PC-9 (cell line): ENCODE data around the gene MAJIN. TPM values are rescaled to one million over a fixed set of nuclear protein-coding genes. Genes with fewer than 3 reads are reported as not detected.
A peak's percentile ranks its signal among the peaks of the same experiment; 100 is the strongest.

Experiments
- BruUV-seq: library from RNA; stranded (reverse); fragments of 400-500 nt; replicated peaks from 2 replicates; lab custom pipeline; 2021; lab: Mats Ljungman, UMichigan
- CTCF ChIA-PET: fragments of 300-600 bp; sonication (Branson Sonifier 250); formaldehyde crosslinking; loops from one replicate; lab custom pipeline; 2022; ENCODE audit warnings: antibody characterized with exemption; lab: Charles Lee
- POLR2A ChIA-PET: fragments of 300-600 bp; sonication (Branson Sonifier 250); formaldehyde crosslinking; loops from one replicate; lab custom pipeline; 2022; ENCODE audit warnings: antibody characterized with exemption; ENCODE audit not compliant: unreplicated experiment; lab: Charles Lee
- DNase-seq, 2 experiments: peaks; one replicate each; pipeline versions ENCODE4 v3.0.0 to v3.0.0-alpha.2; 2015 to 2022; ENCODE audit warnings: mixed read lengths in 1 of 2
- H2AFZ ChIP-seq: fragments of 200-600 bp; sonication (generic); 2 replicates; pipeline ENCODE4 v1.8.1; 2017; ENCODE audit warnings: antibody characterized with exemption
- H3F3A ChIP-seq: fragments of 200-600 bp; sonication (generic); 2 replicates; pipeline ENCODE4 v1.8.1; 2017; ENCODE audit warnings: antibody characterized with exemption, mild to moderate bottlenecking, low read depth; ENCODE audit not compliant: insufficient read depth
- H3K27ac ChIP-seq: fragments of 200-600 bp; sonication (generic); 2 replicates; pipeline ENCODE4 v1.6.1; 2016; ENCODE audit warnings: mixed run types
- H3K27me3 ChIP-seq: fragments of 200-600 bp; sonication (generic); 2 replicates; pipeline ENCODE4 v1.6.1; 2016; ENCODE audit warnings: low read depth, mixed run types; ENCODE audit not compliant: insufficient read depth
- H3K36me3 ChIP-seq: fragments of 200-600 bp; sonication (generic); 2 replicates; pipeline ENCODE4 v1.6.1; 2016; ENCODE audit warnings: low read depth, mixed run types
- H3K4me1 ChIP-seq: fragments of 200-600 bp; sonication (generic); replicated peaks from 2 replicates; pipeline ENCODE4 v1.6.1; 2016; ENCODE audit warnings: mixed run types; ENCODE audit not compliant: insufficient read depth
- H3K4me2 ChIP-seq: fragments of 200-600 bp; sonication (generic); 2 replicates; pipeline ENCODE4 v1.6.1; 2017; ENCODE audit warnings: mixed run types
- H3K4me3 ChIP-seq: fragments of 200-600 bp; sonication (generic); 2 replicates; pipeline ENCODE4 v1.6.1; 2016; ENCODE audit warnings: mixed run types
- H3K79me2 ChIP-seq: fragments of 200-600 bp; sonication (generic); 2 replicates; pipeline ENCODE4 v1.6.1; 2017; ENCODE audit warnings: low read depth, mixed run types
- H3K9me2 ChIP-seq: fragments of 200-600 bp; sonication (generic); 2 replicates; pipeline ENCODE4 v1.8.1; 2017; ENCODE audit warnings: mild to moderate bottlenecking; ENCODE audit not compliant: insufficient read depth
- H3K9me3 ChIP-seq: fragments of 200-600 bp; sonication (generic); 2 replicates; pipeline ENCODE4 v1.8.1; 2016; ENCODE audit warnings: low read depth; ENCODE audit not compliant: insufficient read depth
- H4K20me1 ChIP-seq: fragments of 200-600 bp; sonication (generic); 2 replicates; pipeline ENCODE4 v1.8.1; 2017; ENCODE audit not compliant: insufficient read depth
- EZH2 ChIP-seq: fragments of 200-600 bp; sonication (generic); IDR thresholded peaks from 2 replicates; pipeline ENCODE4 v1.8.0; 2017; ENCODE audit warnings: antibody characterized with exemption, low read depth
- intact Hi-C: fragments of 100-400 bp; cut with micrococcal nuclease; formaldehyde crosslinking; loops from one replicate; pipeline ENCODE4 v1.10.0; 2022; ENCODE audit not compliant: unreplicated experiment
- total RNA-seq: library from RNA; stranded (reverse); gene quantifications from 2 replicates; pipeline ENCODE4 v1.2.3, GENCODE V29; 2021
- TF ChIP-seq, protein P1 (sequence below): fragments of 200-600 bp; sonication (generic); conservative IDR thresholded peaks from 2 replicates; pipeline ENCODE4 v1.6.1; 2017; ENCODE audit warnings: mixed run types, antibody characterized with exemption, mild to moderate bottlenecking, moderate library complexity

MAJIN gene
- total RNA-seq, 1 experiment from 2014 or later = 4.5 TPM

GRCh38 chr11:64925536-64926436 is 46.1 kb downstream of the MAJIN start:
- Histone ChIP-seq H4K20me1 (no peaks in the 10 kb centered on the region), H3K79me2 (no peaks in the 10 kb centered on the region), H3K4me3 (peak overlapping the region; percentile 66; the same call in 1 of the 2 replicates), H3K9me2 (no peaks in the 10 kb centered on the region), H3K4me2 (peak overlapping the region; percentile 94), H3K27me3 (no peaks in the 10 kb centered on the region), H3K9me3 (no peaks in the 10 kb centered on the region), H3F3A (no peaks in the 10 kb centered on the region), H3K27ac (no peak overlapping the region), H3K4me1 (peaks cover 11% of the 10 kb centered on the region), H2AFZ (no peak overlapping the region), H3K36me3 (no peaks in the 10 kb centered on the region)
- TF ChIP-seq EZH2 = no peak
- TF ChIP-seq, protein P1, sequence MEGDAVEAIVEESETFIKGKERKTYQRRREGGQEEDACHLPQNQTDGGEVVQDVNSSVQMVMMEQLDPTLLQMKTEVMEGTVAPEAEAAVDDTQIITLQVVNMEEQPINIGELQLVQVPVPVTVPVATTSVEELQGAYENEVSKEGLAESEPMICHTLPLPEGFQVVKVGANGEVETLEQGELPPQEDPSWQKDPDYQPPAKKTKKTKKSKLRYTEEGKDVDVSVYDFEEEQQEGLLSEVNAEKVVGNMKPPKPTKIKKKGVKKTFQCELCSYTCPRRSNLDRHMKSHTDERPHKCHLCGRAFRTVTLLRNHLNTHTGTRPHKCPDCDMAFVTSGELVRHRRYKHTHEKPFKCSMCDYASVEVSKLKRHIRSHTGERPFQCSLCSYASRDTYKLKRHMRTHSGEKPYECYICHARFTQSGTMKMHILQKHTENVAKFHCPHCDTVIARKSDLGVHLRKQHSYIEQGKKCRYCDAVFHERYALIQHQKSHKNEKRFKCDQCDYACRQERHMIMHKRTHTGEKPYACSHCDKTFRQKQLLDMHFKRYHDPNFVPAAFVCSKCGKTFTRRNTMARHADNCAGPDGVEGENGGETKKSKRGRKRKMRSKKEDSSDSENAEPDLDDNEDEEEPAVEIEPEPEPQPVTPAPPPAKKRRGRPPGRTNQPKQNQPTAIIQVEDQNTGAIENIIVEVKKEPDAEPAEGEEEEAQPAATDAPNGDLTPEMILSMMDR = no peak
- intact Hi-C loops = loop anchor here (2.0 kb wide), 2 partner anchors 69 to 191 kb away; partner anchors contain the start of gene ZNHIT2
- ChIA-PET CTCF (no interaction called here), POLR2A (interaction anchor here (0.6 to 0.7 kb wide), 2 partner anchors 45 to 271 kb away, joined by 3 to 30 read pairs; no protein-coding TSS in a partner anchor)
- BruUV-seq = TSS peak; percentile 21
- no peak for DNase-seq

GRCh38 chr11:64924910-64925284 is 47.0 kb downstream of the MAJIN start:
- Histone ChIP-seq H3K4me1 (peaks cover 11% of the 10 kb centered on the region), H3K36me3 (no peaks in the 10 kb centered on the region), H3K27ac (no peak overlapping the region), H3F3A (no peaks in the 10 kb centered on the region), H3K79me2 (no peaks in the 10 kb centered on the region), H3K4me2 (peak overlapping the region; percentile 94), H3K27me3 (no peaks in the 10 kb centered on the region), H3K4me3 (peak overlapping the region; percentile 66), H3K9me3 (no peaks in the 10 kb centered on the region), H3K9me2 (no peaks in the 10 kb centered on the region), H2AFZ (peak overlapping the region; percentile 94), H4K20me1 (no peaks in the 10 kb centered on the region)
- DNase-seq = peak in 1 of 2 experiments; percentile 12
- ChIA-PET CTCF (interaction anchor here (1.3 kb wide), 1 partner anchor 76 kb away, joined by 3 read pairs; no protein-coding TSS in a partner anchor), POLR2A (interaction anchor here (0.6 to 0.7 kb wide), 2 partner anchors 177 to 272 kb away, joined by 3 to 6 read pairs; no protein-coding TSS in a partner anchor)
- intact Hi-C loops = loop anchor here (1.0 to 2.0 kb wide), 4 partner anchors 45 to 192 kb away; partner anchors contain the start of genes SNX15 and ZNHIT2
- no peak for TF ChIP-seq EZH2
- TF ChIP-seq, protein P1 = no peak
- no TSS peak for BruUV-seq
